ENCODE measurements around the gene ZNF317. TPM values are rescaled to one million over a fixed set of nuclear protein-coding genes. Genes with fewer than 3 reads are reported as not detected.
A peak's percentile ranks its signal among the peaks of the same experiment; 100 is the strongest.

The ZNF317 gene
- total and polyA plus RNA-seq, 9 of the 15 experiments (the other 6 are each of a cell fraction or from before 2014, with no cell fraction given), result 17.3 to 43.2 (median 34.8) TPM

GRCh38 chr19:9115307-9115813 is 24.8 kb upstream of the ZNF317 start, which contains the start of gene OR7G1 (continued):
- TF ChIP-seq E2F8 (IDR thresholded peaks at IDR 0.05; ENCODE audit: low read depth, partially characterized antibody), result no peak
- TF ChIP-seq ZFP1 (CRISPR knock-in tag; IDR thresholded peaks at IDR 0.05), result no peak

- H3K9me3 ChIP-seq (replicated peaks; ENCODE audit: control insufficient read depth, insufficient read depth, low read depth, low read length), result no peaks in the 10 kb centered on the region
- H4K20me1 ChIP-seq (replicated peaks; ENCODE audit: control insufficient read depth, insufficient read depth, low read length), result no peaks in the 10 kb centered on the region
- peaks cover 12% of the 10 kb centered on the region in 2 experiments; a peak in 4 of 5 replicates for H3K4me1 ChIP-seq (replicated peaks in 1 of 2; ENCODE audit: control insufficient read depth in 2 of 2, insufficient read depth in 2 of 2, low read length in 2 of 2)
- intact Hi-C loops (cut with micrococcal nuclease), result no loop called here
- peak in 1 of 4 experiments; percentile 16 for DNase-seq (ENCODE audit: extremely low read depth in 1 of 4, low spot score in 3 of 4)
- ChIA-PET POLR2A (interaction anchor here (0.7 kb wide), 1 partner anchor 10 kb away, joined by 3 read pairs; no protein-coding TSS in a partner anchor), CTCF (ENCODE audit: low intra/inter-chr PET ratio) (interaction anchor here (0.5 kb wide), 1 partner anchor 11 kb away, joined by 3 read pairs; no protein-coding TSS in a partner anchor)
- no peak for TF ChIP-seq ZNF318 (IDR thresholded peaks at IDR 0.05; ENCODE audit: borderline replicate concordance in 1 of 2, low read depth in 1 of 2)
- no peak for TF ChIP-seq ZKSCAN8 (CRISPR knock-in tag; IDR thresholded peaks at IDR 0.05)
- TF ChIP-seq POLR2AphosphoS2 (IDR thresholded peaks at IDR 0.05; ENCODE audit: low read length), result no peak
- TF ChIP-seq ZNF384 (IDR thresholded peaks at IDR 0.05; ENCODE audit: low read depth, low read length), result peak; percentile 70
- TF ChIP-seq ARID1B (IDR thresholded peaks at IDR 0.05), result 0 out of 2 replicates have a peak, but pooled peaks have one; percentile 17
- peak; percentile 61 for TF ChIP-seq CBFA2T3 (IDR thresholded peaks at IDR 0.05)
- TF ChIP-seq DPF2 (IDR thresholded peaks at IDR 0.05), result 0 out of 2 replicates have a peak, but pooled peaks have one; percentile 28
- TF ChIP-seq EP300 (IDR thresholded peaks at IDR 0.05; ENCODE audit: low read length), result peak; percentile 58; the same call in 1 of the 2 replicates
- peak; percentile 56 for ATAC-seq
- H3K4me3 ChIP-seq, result peak overlapping the region; percentile 2; the same call in 1 of the 2 replicates
- H3K9ac ChIP-seq (ENCODE audit: insufficient read depth in 1 of 2, low read depth in 2 of 2, low read length in 2 of 2), result no peak overlapping the region
- H3K4me2 ChIP-seq (ENCODE audit: insufficient read depth, low read length), result peak overlapping the region; percentile 40
- H3K27me3 ChIP-seq (ENCODE audit: control insufficient read depth in 2 of 2, insufficient read depth in 2 of 2, low read length in 2 of 2), result no peaks in the 10 kb centered on the region
- no peaks in the 10 kb centered on the region for H3K79me2 ChIP-seq (ENCODE audit: control insufficient read depth, insufficient read depth, low read length)
- H3K9me1 ChIP-seq (ENCODE audit: control insufficient read depth, insufficient read depth, low read length), result no peaks in the 10 kb centered on the region
- no peaks in the 10 kb centered on the region for H3K36me3 ChIP-seq (ENCODE audit: control insufficient read depth, insufficient read depth, low read length)
- H2AFZ ChIP-seq (ENCODE audit: low read depth, low read length), result peak overlapping the region; percentile 75
- FAIRE-seq, result peak; percentile 32
- in situ Hi-C loops (cut with MboI), result no loop called here
- no peak overlapping the region for H3K27ac ChIP-seq (ENCODE audit: extremely low read depth, low read depth, low read length)
- no TSS peak for BruUV-seq (replicated peaks)
- WGBS (ENCODE audit: insufficient coverage, low coverage, missing lambda C conversion rate), result 2% methylated on average over 5 of the region's 5 CpGs
Measured at GRCh38 chr19:9116547-9116946, 23.6 kb upstream of the ZNF317 start.
